ENCODE measurements around the gene DHX15. TPM values are rescaled to one million over a fixed set of nuclear protein-coding genes. Genes with fewer than 3 reads are reported as not detected.
"Not testable (repeated sequence)": the region's sequence is repeated elsewhere in the genome, so short reads cannot be mapped to it uniquely, and the experiment has no call there.

The DHX15 gene
- total RNA-seq, 4 donors from 2014 or later: 106 to 125 (median 119) TPM

GRCh38 chr4:24510091-24510490 lies 74.3 kb downstream of the DHX15 start:
- TF ChIP-seq CTCF (IDR thresholded peaks at IDR 0.05) (no peak), POLR2A (IDR thresholded peaks at IDR 0.05) (no peak)
- intact Hi-C loops (cut with DNase I; ENCODE audit: low total_unique reads): no loop called here
- H3K4me3 ChIP-seq (ENCODE audit: low read depth, poor library complexity, severe bottlenecking): no peak overlapping the region
- no peak for DNase-seq (ENCODE audit: low spot score in 2 of 2)
- WGBS, 2 donors: 93 to 95% methylated on average over 5 of the region's 5 CpGs

GRCh38 chr4:24508541-24508940 lies 75.8 kb downstream of the DHX15 start:
- intact Hi-C loops (cut with DNase I; ENCODE audit: low total_unique reads): no loop called here
- DNase-seq (ENCODE audit: low spot score in 2 of 2): no peak
- TF ChIP-seq CTCF (IDR thresholded peaks at IDR 0.05): no peak
- 97% methylated on average over 2 of the region's 2 CpGs for WGBS, 2 donors
- H3K4me3 ChIP-seq (ENCODE audit: low read depth, poor library complexity, severe bottlenecking): no peak overlapping the region

- DNase-seq (ENCODE audit: low spot score in 2 of 2): no peak
- intact Hi-C loops (cut with DNase I; ENCODE audit: low total_unique reads): no loop called here
- H3K4me3 ChIP-seq (ENCODE audit: low read depth, poor library complexity, severe bottlenecking): no peak overlapping the region
- TF ChIP-seq CTCF (IDR thresholded peaks at IDR 0.05) (no peak), POLR2A (IDR thresholded peaks at IDR 0.05) (no peak)
- 86 to 87% methylated on average over 7 of the region's 7 CpGs for WGBS, 2 donors
Measured at GRCh38 chr4:24507439-24507838, 76.9 kb downstream of the DHX15 start.

GRCh38 chr4:24503090-24503489 lies 81.3 kb downstream of the DHX15 start:
- WGBS, 2 donors: 87 to 94% methylated on average over 10 of the region's 10 CpGs
- H3K4me3 ChIP-seq (ENCODE audit: low read depth, poor library complexity, severe bottlenecking); intact Hi-C loops (cut with DNase I; ENCODE audit: low total_unique reads); DNase-seq (ENCODE audit: low spot score in 2 of 2): not testable (repeated sequence)

- TF ChIP-seq POLR2A (IDR thresholded peaks at IDR 0.05): no peak
- TF ChIP-seq CTCF (IDR thresholded peaks at IDR 0.05): no peak
- no peak for DNase-seq (ENCODE audit: low spot score in 2 of 2)
- intact Hi-C loops (cut with DNase I; ENCODE audit: low total_unique reads): no loop called here
- 87 to 89% methylated on average over 7 of the region's 7 CpGs for WGBS, 2 donors
- H3K4me3 ChIP-seq (ENCODE audit: low read depth, poor library complexity, severe bottlenecking): no peak overlapping the region
Measured at GRCh38 chr4:24497221-24497620, 87.1 kb downstream of the DHX15 start.

- intact Hi-C loops (cut with DNase I; ENCODE audit: low total_unique reads): no loop called here
- 90 to 91% methylated on average over 6 of the region's 6 CpGs for WGBS, 2 donors
- TF ChIP-seq CTCF (IDR thresholded peaks at IDR 0.05) (no peak), POLR2A (IDR thresholded peaks at IDR 0.05) (no peak)
- H3K4me3 ChIP-seq (ENCODE audit: low read depth, poor library complexity, severe bottlenecking): no peak overlapping the region
- no peak for DNase-seq (ENCODE audit: low spot score in 2 of 2)
Measured at GRCh38 chr4:24496597-24496996, 87.8 kb downstream of the DHX15 start.
